Activated T-cell treated with anti-CD3 and anti-CD28 coated beads for 48 hours (primary cell): ENCODE results near the gene GNL2.
"Not testable (repeated sequence)": the region's sequence is repeated elsewhere in the genome, so short reads cannot be mapped to it uniquely, and the experiment has no call there.

Experiments used
- DNase-seq: peaks from one replicate; pipeline ENCODE4 v3.0.0-alpha.2; 2020; ENCODE audit warnings: low read depth

The GNL2 gene

GRCh38 chr1:37606481-37607263 is 10.9 kb upstream of the GNL2 start:
- DNase-seq, result no peak

GRCh38 chr1:37605806-37606474 is 10.2 kb upstream of the GNL2 start:
- DNase-seq, result no peak

- DNase-seq, result no peak
Measured at GRCh38 chr1:37605061-37605650, 9.4 kb upstream of the GNL2 start.

- peak; percentile 12 for DNase-seq
Measured at GRCh38 chr1:37602750-37603694, 7.3 kb upstream of the GNL2 start.

- DNase-seq, result no peak
Measured at GRCh38 chr1:37601441-37601840, 5.7 kb upstream of the GNL2 start.

- DNase-seq, result no peak
Measured at GRCh38 chr1:37599940-37600339, 4.2 kb upstream of the GNL2 start.

- no peak for DNase-seq
Measured at GRCh38 chr1:37596182-37596667, 488 bp upstream of the GNL2 start.

GRCh38 chr1:37593726-37594125 is 2.0 kb downstream of the GNL2 start:
- DNase-seq, result no peak

GRCh38 chr1:37588939-37589338 is 6.8 kb downstream of the GNL2 start:
- no peak for DNase-seq

- not testable (repeated sequence) for DNase-seq
Measured at GRCh38 chr1:37584544-37584943, 11.2 kb downstream of the GNL2 start.

- no peak for DNase-seq
Measured at GRCh38 chr1:37575692-37576091, 20.0 kb downstream of the GNL2 start.

GRCh38 chr1:37574834-37575480 is 20.8 kb downstream of the GNL2 start:
- no peak for DNase-seq

GRCh38 chr1:37570528-37571334 is 25.0 kb downstream of the GNL2 start:
- DNase-seq, result no peak

GRCh38 chr1:37567023-37567422 is 28.7 kb downstream of the GNL2 start:
- no peak for DNase-seq

GRCh38 chr1:37564892-37565291 is 30.8 kb downstream of the GNL2 start:
- DNase-seq, result no peak

GRCh38 chr1:37562984-37563383 is 32.8 kb downstream of the GNL2 start:
- no peak for DNase-seq

GRCh38 chr1:37561133-37562132 is 34.3 kb downstream of the GNL2 start:
- peak; percentile 20 for DNase-seq

- no peak for DNase-seq
Measured at GRCh38 chr1:37560401-37561132, 35.2 kb downstream of the GNL2 start.
